CD4-positive, alpha-beta T cell treated with Interleukin-12 subunit alpha and Interleukin-12 subunit beta, for 1 hour (primary cell): Measurements from ENCODE around the gene MEP1A.
"Not testable (repeated sequence)": the region's sequence is repeated elsewhere in the genome, so short reads cannot be mapped to it uniquely, and the experiment has no call there.

Experiments used
- DNase-seq: peaks from one replicate; pipeline ENCODE4 v3.0.0-alpha.2; 2020

The MEP1A gene

GRCh38 chr6:46838033-46838432 is 44.8 kb downstream of the MEP1A start:
- no peak for DNase-seq

GRCh38 chr6:46842252-46842846 is 49.2 kb downstream of the MEP1A start:
- DNase-seq, result not testable (repeated sequence)

GRCh38 chr6:46845126-46845525 is 51.9 kb downstream of the MEP1A start:
- no peak for DNase-seq

GRCh38 chr6:46848684-46849360 is 55.6 kb downstream of the MEP1A start:
- peak; percentile 43 for DNase-seq

GRCh38 chr6:46849361-46849690 is 56.1 kb downstream of the MEP1A start:
- no peak for DNase-seq

GRCh38 chr6:46850792-46851191 is 57.6 kb downstream of the MEP1A start:
- DNase-seq, result no peak

- DNase-seq, result not testable (repeated sequence)
These were observed 58.4 kb downstream of the MEP1A start for GRCh38 chr6:46851576-46851975.

GRCh38 chr6:46855966-46856365 is 62.8 kb downstream of the MEP1A start:
- peak; percentile 9 for DNase-seq

- DNase-seq, result no peak
These were observed 69.2 kb downstream of the MEP1A start for GRCh38 chr6:46862381-46862780.

GRCh38 chr6:46863791-46864190 is 70.6 kb downstream of the MEP1A start:
- no peak for DNase-seq

GRCh38 chr6:46865221-46865620 is 72.0 kb downstream of the MEP1A start:
- DNase-seq, result no peak

GRCh38 chr6:46867411-46867810 is 74.2 kb downstream of the MEP1A start:
- DNase-seq, result no peak

GRCh38 chr6:46876126-46876525 is 82.9 kb downstream of the MEP1A start:
- no peak for DNase-seq

GRCh38 chr6:46879003-46879402 is 85.8 kb downstream of the MEP1A start:
- DNase-seq, result no peak

- DNase-seq, result no peak
These were observed 89.5 kb downstream of the MEP1A start for GRCh38 chr6:46882645-46883044.

GRCh38 chr6:46888031-46888430 is 94.8 kb downstream of the MEP1A start:
- no peak for DNase-seq

- no peak for DNase-seq
These were observed 95.4 kb downstream of the MEP1A start for GRCh38 chr6:46888578-46888977.
